ENCODE measurements around the gene NAPG.
A peak's percentile ranks its signal among the peaks of the same experiment; 100 is the strongest.
"Not testable (repeated sequence)": the region's sequence is repeated elsewhere in the genome, so short reads cannot be mapped to it uniquely, and the experiment has no call there.

The NAPG gene

GRCh38 chr18:10559553-10560451 is 34.0 kb downstream of the NAPG start:
- no peaks in the 10 kb centered on the region for H3K27me3 ChIP-seq (ENCODE audit: control insufficient read depth, insufficient read depth, low read length)
- peak overlapping the region; percentile 29 for H3K9ac ChIP-seq (ENCODE audit: low read length)
- H3K36me3 ChIP-seq (ENCODE audit: control insufficient read depth, insufficient read depth, low read length) = no peaks in the 10 kb centered on the region
- H3K4me3 ChIP-seq (ENCODE audit: low read length) = no peak overlapping the region
- peaks cover 7% of the 10 kb centered on the region for H3K4me1 ChIP-seq (ENCODE audit: control insufficient read depth, insufficient read depth, low read length)
- no peaks in the 10 kb centered on the region for H3K9me3 ChIP-seq (ENCODE audit: control insufficient read depth, low read length)

DNA sequence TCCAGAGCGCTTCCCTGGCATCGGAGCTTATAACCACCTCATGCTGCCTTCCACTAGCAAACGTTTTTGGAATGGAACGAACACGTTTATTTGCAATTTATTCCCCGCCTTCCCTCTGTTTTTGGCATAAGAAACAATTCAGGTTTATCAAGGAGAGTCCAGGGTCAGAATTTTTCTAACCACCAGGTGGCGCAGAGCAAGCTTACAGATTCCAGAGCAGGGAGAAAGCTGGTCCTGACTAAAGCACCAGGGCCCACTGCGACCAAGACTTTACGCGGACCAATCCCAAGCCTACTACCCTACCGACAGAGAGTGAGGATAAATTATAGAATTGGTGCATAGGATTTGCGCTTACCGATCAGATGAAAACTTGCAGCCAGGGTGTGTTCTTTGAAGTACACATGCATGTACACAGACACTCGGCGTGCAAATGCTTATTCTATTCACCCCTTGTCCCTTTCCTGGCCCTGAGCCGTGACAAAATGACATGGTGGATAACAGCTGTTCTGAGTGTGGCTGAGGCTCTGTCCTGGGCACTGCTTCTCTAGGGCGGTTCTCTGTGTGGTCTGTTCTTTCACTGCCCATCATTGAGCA is 34.7 kb downstream of the NAPG start:
- no peak overlapping the region for H3K4me3 ChIP-seq (ENCODE audit: low read length)
- peak overlapping the region; percentile 29 for H3K9ac ChIP-seq (ENCODE audit: low read length)
- H3K9me3 ChIP-seq (ENCODE audit: control insufficient read depth, low read length) = no peaks in the 10 kb centered on the region
- H3K36me3 ChIP-seq (ENCODE audit: control insufficient read depth, insufficient read depth, low read length) = no peaks in the 10 kb centered on the region
- H3K4me1 ChIP-seq (ENCODE audit: control insufficient read depth, insufficient read depth, low read length) = peaks cover 7% of the 10 kb centered on the region
- no peaks in the 10 kb centered on the region for H3K27me3 ChIP-seq (ENCODE audit: control insufficient read depth, insufficient read depth, low read length)

DNA sequence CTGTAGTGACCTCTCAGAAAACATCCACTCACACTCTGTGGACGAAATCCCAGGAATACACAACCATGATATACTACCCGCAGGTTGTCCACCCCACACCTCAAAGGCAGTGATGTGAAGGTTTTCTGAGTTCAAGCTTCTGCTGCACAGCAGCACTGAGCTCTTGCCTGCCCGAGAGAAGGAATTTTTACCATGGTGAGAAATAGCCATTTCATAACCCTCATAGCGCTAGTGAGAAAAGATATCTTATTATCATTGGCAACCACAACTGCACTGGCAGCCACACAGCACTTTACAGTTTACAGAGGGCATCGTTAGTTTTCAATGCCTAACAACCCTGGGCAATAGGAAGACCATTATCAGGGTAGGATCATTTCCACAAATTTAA is 36.9 kb downstream of the NAPG start:
- H3K9ac ChIP-seq (ENCODE audit: low read length) = no peak overlapping the region
- H3K9me3 ChIP-seq (ENCODE audit: control insufficient read depth, low read length) = no peaks in the 10 kb centered on the region
- no peaks in the 10 kb centered on the region for H3K36me3 ChIP-seq (ENCODE audit: control insufficient read depth, insufficient read depth, low read length)

GRCh38 chr18:10563886-10564285 is 38.1 kb downstream of the NAPG start:
- Histone ChIP-seq H3K27me3 (ENCODE audit: control insufficient read depth, insufficient read depth, low read length) (no peaks in the 10 kb centered on the region), H3K9me3 (ENCODE audit: control insufficient read depth, low read length) (no peaks in the 10 kb centered on the region), H3K4me3 (ENCODE audit: low read length) (no peak overlapping the region), H3K36me3 (ENCODE audit: control insufficient read depth, insufficient read depth, low read length) (no peaks in the 10 kb centered on the region), H3K4me1 (ENCODE audit: control insufficient read depth, insufficient read depth, low read length) (peaks cover 7% of the 10 kb centered on the region), H3K9ac (ENCODE audit: low read length) (no peak overlapping the region)

More for the DNA sequence above, 36.9 kb downstream of the NAPG start:
- Histone ChIP-seq H3K4me3 (ENCODE audit: low read length) (no peak overlapping the region), H3K4me1 (ENCODE audit: control insufficient read depth, insufficient read depth, low read length) (peaks cover 7% of the 10 kb centered on the region), H3K27me3 (ENCODE audit: control insufficient read depth, insufficient read depth, low read length) (no peaks in the 10 kb centered on the region)

GRCh38 chr18:10564975-10565773 is 39.3 kb downstream of the NAPG start:
- no peak overlapping the region for H3K9ac ChIP-seq (ENCODE audit: low read length)
- no peaks in the 10 kb centered on the region for H3K9me3 ChIP-seq (ENCODE audit: control insufficient read depth, low read length)
- no peaks in the 10 kb centered on the region for H3K36me3 ChIP-seq (ENCODE audit: control insufficient read depth, insufficient read depth, low read length)
- H3K4me3 ChIP-seq (ENCODE audit: low read length) = no peak overlapping the region
- H3K27me3 ChIP-seq (ENCODE audit: control insufficient read depth, insufficient read depth, low read length) = no peaks in the 10 kb centered on the region
- H3K4me1 ChIP-seq (ENCODE audit: control insufficient read depth, insufficient read depth, low read length) = peaks cover 3% of the 10 kb centered on the region

GRCh38 chr18:10565835-10566234 is 40.0 kb downstream of the NAPG start:
- Histone ChIP-seq H3K9me3 (ENCODE audit: control insufficient read depth, low read length) (no peaks in the 10 kb centered on the region), H3K4me1 (ENCODE audit: control insufficient read depth, insufficient read depth, low read length) (no peaks in the 10 kb centered on the region), H3K27me3 (ENCODE audit: control insufficient read depth, insufficient read depth, low read length) (no peaks in the 10 kb centered on the region), H3K9ac (ENCODE audit: low read length) (no peak overlapping the region), H3K4me3 (ENCODE audit: low read length) (no peak overlapping the region), H3K36me3 (ENCODE audit: control insufficient read depth, insufficient read depth, low read length) (no peaks in the 10 kb centered on the region)

- Histone ChIP-seq H3K36me3 (ENCODE audit: control insufficient read depth, insufficient read depth, low read length) (no peaks in the 10 kb centered on the region), H3K9me3 (ENCODE audit: control insufficient read depth, low read length) (no peaks in the 10 kb centered on the region), H3K4me1 (ENCODE audit: control insufficient read depth, insufficient read depth, low read length) (no peaks in the 10 kb centered on the region), H3K9ac (ENCODE audit: low read length) (no peak overlapping the region), H3K27me3 (ENCODE audit: control insufficient read depth, insufficient read depth, low read length) (no peaks in the 10 kb centered on the region), H3K4me3 (ENCODE audit: low read length) (no peak overlapping the region)
Measured at GRCh38 chr18:10566390-10566789, 40.6 kb downstream of the NAPG start.

- not testable (repeated sequence) for H3K9me3 ChIP-seq (ENCODE audit: control insufficient read depth, low read length); H3K4me1 ChIP-seq (ENCODE audit: control insufficient read depth, insufficient read depth, low read length); H3K9ac ChIP-seq (ENCODE audit: low read length); H3K4me3 ChIP-seq (ENCODE audit: low read length); H3K27me3 ChIP-seq (ENCODE audit: control insufficient read depth, insufficient read depth, low read length); H3K36me3 ChIP-seq (ENCODE audit: control insufficient read depth, insufficient read depth, low read length)
Measured at GRCh38 chr18:10569941-10570340, 44.1 kb downstream of the NAPG start.

DNA sequence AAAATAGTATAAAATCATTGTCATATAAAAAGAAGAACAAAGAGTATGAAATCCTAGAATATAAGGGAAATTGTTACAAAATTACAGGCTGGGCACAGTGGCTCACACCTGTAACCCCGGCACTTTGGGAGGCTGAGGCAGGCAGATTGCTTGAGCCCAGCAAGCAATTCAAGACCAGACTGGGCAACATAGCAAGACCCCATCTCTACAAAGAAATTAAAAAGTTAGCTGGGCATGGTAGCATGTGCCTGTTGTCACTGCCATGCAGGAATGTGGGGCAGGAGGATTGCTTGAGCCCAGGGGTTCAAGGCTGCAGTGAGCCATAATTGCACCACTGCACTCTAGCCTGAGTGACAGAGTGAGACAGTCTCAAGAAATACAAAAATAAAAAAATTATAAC is 44.8 kb downstream of the NAPG start:
- H3K9ac ChIP-seq (ENCODE audit: low read length) = no peak overlapping the region
- no peaks in the 10 kb centered on the region for H3K36me3 ChIP-seq (ENCODE audit: control insufficient read depth, insufficient read depth, low read length)
- no peaks in the 10 kb centered on the region for H3K4me1 ChIP-seq (ENCODE audit: control insufficient read depth, insufficient read depth, low read length)
- no peaks in the 10 kb centered on the region for H3K9me3 ChIP-seq (ENCODE audit: control insufficient read depth, low read length)
- no peak overlapping the region for H3K4me3 ChIP-seq (ENCODE audit: low read length)
- H3K27me3 ChIP-seq (ENCODE audit: control insufficient read depth, insufficient read depth, low read length) = no peaks in the 10 kb centered on the region

GRCh38 chr18:10571537-10571936 is 45.7 kb downstream of the NAPG start:
- Histone ChIP-seq H3K9me3 (ENCODE audit: control insufficient read depth, low read length) (no peaks in the 10 kb centered on the region), H3K36me3 (ENCODE audit: control insufficient read depth, insufficient read depth, low read length) (no peaks in the 10 kb centered on the region), H3K4me1 (ENCODE audit: control insufficient read depth, insufficient read depth, low read length) (no peaks in the 10 kb centered on the region), H3K9ac (ENCODE audit: low read length) (no peak overlapping the region), H3K27me3 (ENCODE audit: control insufficient read depth, insufficient read depth, low read length) (no peaks in the 10 kb centered on the region), H3K4me3 (ENCODE audit: low read length) (no peak overlapping the region)

DNA sequence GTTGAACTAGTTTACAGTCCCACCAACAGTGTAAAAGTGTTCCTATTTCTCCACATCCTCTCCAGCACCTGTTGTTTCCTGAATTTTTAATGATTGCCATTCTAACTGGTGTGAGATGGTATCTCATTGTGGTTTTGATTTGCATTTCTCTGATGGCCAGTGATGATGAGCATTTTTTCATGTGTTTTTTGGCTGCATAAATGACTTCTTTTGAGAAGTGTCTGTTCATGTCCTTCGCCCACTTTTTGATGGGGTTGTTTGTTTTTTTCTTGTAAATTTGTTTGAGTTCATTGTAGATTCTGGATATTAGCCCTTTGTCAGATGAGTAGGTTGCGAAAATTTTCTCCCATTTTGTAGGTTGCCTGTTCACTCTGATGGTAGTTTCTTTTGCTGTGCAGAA is 47.4 kb downstream of the NAPG start:
- H3K27me3 ChIP-seq (ENCODE audit: control insufficient read depth, insufficient read depth, low read length); H3K9ac ChIP-seq (ENCODE audit: low read length); H3K9me3 ChIP-seq (ENCODE audit: control insufficient read depth, low read length); H3K4me1 ChIP-seq (ENCODE audit: control insufficient read depth, insufficient read depth, low read length); H3K36me3 ChIP-seq (ENCODE audit: control insufficient read depth, insufficient read depth, low read length); H3K4me3 ChIP-seq (ENCODE audit: low read length): not testable (repeated sequence)

GRCh38 chr18:10574412-10574811 is 48.6 kb downstream of the NAPG start:
- not testable (repeated sequence) for H3K9ac ChIP-seq (ENCODE audit: low read length); H3K36me3 ChIP-seq (ENCODE audit: control insufficient read depth, insufficient read depth, low read length); H3K9me3 ChIP-seq (ENCODE audit: control insufficient read depth, low read length); H3K4me3 ChIP-seq (ENCODE audit: low read length); H3K4me1 ChIP-seq (ENCODE audit: control insufficient read depth, insufficient read depth, low read length); H3K27me3 ChIP-seq (ENCODE audit: control insufficient read depth, insufficient read depth, low read length)
